MCF 10A (cell line): Measurements from ENCODE around the gene FBXO22. TPM values are rescaled to one million over a fixed set of nuclear protein-coding genes. Genes with fewer than 3 reads are reported as not detected.
"Not testable (repeated sequence)": the region's sequence is repeated elsewhere in the genome, so short reads cannot be mapped to it uniquely, and the experiment has no call there.

Experiments used
- BruUV-seq: library from RNA; stranded (reverse); fragments of 400-500 nt; replicated peaks from 2 replicates; lab custom pipeline; 2021; lab: Mats Ljungman, UMichigan
- CTCF ChIA-PET: fragments of 300-600 bp; sonication (Branson Sonifier 250); formaldehyde crosslinking; extraction: SDS; loops from one replicate; lab custom pipeline; 2021; ENCODE audit warnings: antibody characterized with exemption, inconsistent platforms; lab: Yijun Ruan, JAX
- POLR2A ChIA-PET: fragments of 300-600, 350-650 bp; sonication (Branson Sonifier 250); formaldehyde crosslinking; extraction: SDS; loops from one replicate; lab custom pipeline; 2020; ENCODE audit warnings: antibody characterized with exemption, inconsistent platforms; lab: Yijun Ruan, JAX
- DNase-seq: peaks from one replicate; pipeline ENCODE4 v3.0.0-alpha.2; 2018; ENCODE audit not compliant: unreplicated experiment
- H3K27ac Mint-ChIP-seq: one replicate; pipeline ENCODE4 v1.8.0; 2022; ENCODE audit warnings: mild to moderate bottlenecking, low read depth, mixed read lengths; ENCODE audit not compliant: unreplicated experiment
- H3K27me3 Mint-ChIP-seq: one replicate; pipeline ENCODE4 v1.8.0; 2022; ENCODE audit warnings: mixed read lengths; ENCODE audit not compliant: insufficient read depth, unreplicated experiment
- H3K36me3 Mint-ChIP-seq: one replicate; pipeline ENCODE4 v1.8.0; 2022; ENCODE audit warnings: mild to moderate bottlenecking, moderate library complexity, mixed read lengths; ENCODE audit not compliant: insufficient read depth, unreplicated experiment
- H3K4me1 Mint-ChIP-seq: one replicate; pipeline ENCODE4 v1.8.0; 2022; ENCODE audit warnings: mixed read lengths; ENCODE audit not compliant: insufficient read depth, unreplicated experiment
- H3K4me3 Mint-ChIP-seq: one replicate; pipeline ENCODE4 v1.8.0; 2022; ENCODE audit warnings: mild to moderate bottlenecking, moderate library complexity, mixed read lengths; ENCODE audit not compliant: unreplicated experiment
- H3K9me3 Mint-ChIP-seq: one replicate; pipeline ENCODE4 v1.8.0; 2022; ENCODE audit warnings: mixed read lengths; ENCODE audit not compliant: unreplicated experiment
- CTCF ChIP-seq: fragments of 200-600 bp; IDR thresholded peaks from one replicate; pipeline ENCODE4 v1.8.0; 2022; ENCODE audit warnings: antibody characterized with exemption, mild to moderate bottlenecking; ENCODE audit not compliant: unreplicated experiment
- intact Hi-C: fragments of 100-400 bp; cut with micrococcal nuclease; formaldehyde crosslinking; loops from 2 replicates; pipeline ENCODE4 v1.14.1; 2022
- total RNA-seq: library from RNA; stranded (reverse); gene quantifications from 2 replicates; pipeline ENCODE4 v1.2.3, GENCODE V29; 2022

Gene FBXO22
- total RNA-seq, 1 experiment from 2014 or later: 70.7 TPM

- intact Hi-C loops: no loop called here
- ChIA-PET CTCF (interaction anchor here (0.9 kb wide), 1 partner anchor 17 kb away, joined by 4 read pairs; no protein-coding TSS in a partner anchor), POLR2A (interaction anchor here (0.7 to 1.2 kb wide), 2 partner anchors 12 to 22 kb away, joined by 3 to 4 read pairs; no protein-coding TSS in a partner anchor)
- no peak for DNase-seq
- H3K4me1 Mint-ChIP-seq: peaks cover 6% of the 10 kb centered on the region
- no peak overlapping the region for H3K4me3 Mint-ChIP-seq
- H3K36me3 Mint-ChIP-seq: peaks cover 50% of the 10 kb centered on the region
- TF ChIP-seq CTCF: no peak
- H3K27me3 Mint-ChIP-seq: no peaks in the 10 kb centered on the region
- no TSS peak for BruUV-seq
- no peak overlapping the region for H3K27ac Mint-ChIP-seq
- no peaks in the 10 kb centered on the region for H3K9me3 Mint-ChIP-seq
Observed at GRCh38 chr15:75867449-75867848, 36.2 kb upstream of the FBXO22 start.

GRCh38 chr15:75868019-75868418 is 35.7 kb upstream of the FBXO22 start:
- no peak overlapping the region for H3K27ac Mint-ChIP-seq
- H3K4me1 Mint-ChIP-seq: peaks cover 6% of the 10 kb centered on the region
- no peak overlapping the region for H3K4me3 Mint-ChIP-seq
- ChIA-PET POLR2A (interaction anchor here (1.2 kb wide), 1 partner anchor 13 kb away, joined by 4 read pairs; no protein-coding TSS in a partner anchor), CTCF (interaction anchor here (0.9 kb wide), 1 partner anchor 17 kb away, joined by 4 read pairs; no protein-coding TSS in a partner anchor)
- no peak for DNase-seq
- H3K9me3 Mint-ChIP-seq: no peaks in the 10 kb centered on the region
- H3K36me3 Mint-ChIP-seq: peaks cover 47% of the 10 kb centered on the region
- intact Hi-C loops: no loop called here
- H3K27me3 Mint-ChIP-seq: no peaks in the 10 kb centered on the region
- BruUV-seq: no TSS peak
- TF ChIP-seq CTCF: no peak

GRCh38 chr15:75869446-75869845 is 34.2 kb upstream of the FBXO22 start:
- no peak for DNase-seq
- ChIA-PET CTCF (no interaction called here), POLR2A (interaction anchor here (0.6 to 1.3 kb wide), 2 partner anchors 21 to 28 kb away, joined by 3 to 4 read pairs; no protein-coding TSS in a partner anchor)
- no peak overlapping the region for H3K4me3 Mint-ChIP-seq
- H3K9me3 Mint-ChIP-seq: no peaks in the 10 kb centered on the region
- peaks cover 6% of the 10 kb centered on the region for H3K4me1 Mint-ChIP-seq
- H3K36me3 Mint-ChIP-seq: peaks cover 52% of the 10 kb centered on the region
- no TSS peak for BruUV-seq
- H3K27me3 Mint-ChIP-seq: no peaks in the 10 kb centered on the region
- intact Hi-C loops: no loop called here
- TF ChIP-seq CTCF: no peak
- H3K27ac Mint-ChIP-seq: no peak overlapping the region

GRCh38 chr15:75871589-75871988 is 32.1 kb upstream of the FBXO22 start:
- POLR2A ChIA-PET: not testable (repeated sequence)

More at GRCh38 chr15:75871589-75871988, 32.1 kb upstream of the FBXO22 start:
- CTCF ChIA-PET, H3K9me3 Mint-ChIP-seq, BruUV-seq, H3K27me3 Mint-ChIP-seq, H3K4me1 Mint-ChIP-seq, H3K4me3 Mint-ChIP-seq, H3K27ac Mint-ChIP-seq, intact Hi-C loops, DNase-seq: not testable (repeated sequence)
- peaks cover 58% of the 10 kb centered on the region for H3K36me3 Mint-ChIP-seq
